Measurements from ENCODE around the gene PGA5. TPM values are rescaled to one million over a fixed set of nuclear protein-coding genes. Genes with fewer than 3 reads are reported as not detected.
"Not testable (repeated sequence)": the region's sequence is repeated elsewhere in the genome, so short reads cannot be mapped to it uniquely, and the experiment has no call there.

Gene PGA5
- total RNA-seq, 1 experiment from 2014 or later = not detected

GRCh38 chr11:61226457-61227137 lies 14.4 kb upstream of the PGA5 start:
- DNase-seq (ENCODE audit: low spot score) = not testable (repeated sequence)

GRCh38 chr11:61229458-61229857 lies 11.5 kb upstream of the PGA5 start:
- not testable (repeated sequence) for DNase-seq (ENCODE audit: low spot score)

GRCh38 chr11:61231033-61231432 lies 9.9 kb upstream of the PGA5 start:
- not testable (repeated sequence) for DNase-seq (ENCODE audit: low spot score)

- not testable (repeated sequence) for DNase-seq (ENCODE audit: low spot score)
These were observed 9.4 kb upstream of the PGA5 start for GRCh38 chr11:61231585-61231984.

GRCh38 chr11:61232548-61233145 lies 8.3 kb upstream of the PGA5 start:
- not testable (repeated sequence) for DNase-seq (ENCODE audit: low spot score)

GRCh38 chr11:61237130-61237529 lies 3.8 kb upstream of the PGA5 start:
- DNase-seq (ENCODE audit: low spot score) = not testable (repeated sequence)

GRCh38 chr11:61240288-61240687 lies 687 bp upstream of the PGA5 start:
- not testable (repeated sequence) for DNase-seq (ENCODE audit: low spot score)

GRCh38 chr11:61241526-61241925 lies 551 bp downstream of the PGA5 start:
- DNase-seq (ENCODE audit: low spot score) = not testable (repeated sequence)

GRCh38 chr11:61245284-61245964 lies 4.4 kb downstream of the PGA5 start:
- not testable (repeated sequence) for DNase-seq (ENCODE audit: low spot score)

GRCh38 chr11:61248071-61248470 lies 7.1 kb downstream of the PGA5 start:
- not testable (repeated sequence) for DNase-seq (ENCODE audit: low spot score)

- not testable (repeated sequence) for DNase-seq (ENCODE audit: low spot score)
These were observed 8.2 kb downstream of the PGA5 start for GRCh38 chr11:61249201-61249600.

GRCh38 chr11:61250796-61251765 lies 10.1 kb downstream of the PGA5 start:
- DNase-seq (ENCODE audit: low spot score) = not testable (repeated sequence)

- not testable (repeated sequence) for DNase-seq (ENCODE audit: low spot score)
These were observed 11.4 kb downstream of the PGA5 start for GRCh38 chr11:61252332-61252731.

- peak; percentile 78 for DNase-seq (ENCODE audit: low spot score)
These were observed 13.5 kb downstream of the PGA5 start for GRCh38 chr11:61254403-61255025.

- no peak for DNase-seq (ENCODE audit: low spot score)
These were observed 15.9 kb downstream of the PGA5 start for GRCh38 chr11:61256710-61257482.

- no peak for DNase-seq (ENCODE audit: low spot score)
These were observed 17.6 kb downstream of the PGA5 start for GRCh38 chr11:61258546-61258945.

GRCh38 chr11:61259363-61259762 lies 18.4 kb downstream of the PGA5 start:
- no peak for DNase-seq (ENCODE audit: low spot score)

- DNase-seq (ENCODE audit: low spot score) = no peak
These were observed 23.4 kb downstream of the PGA5 start for GRCh38 chr11:61264371-61264770.

GRCh38 chr11:61264795-61265194 lies 23.8 kb downstream of the PGA5 start:
- DNase-seq (ENCODE audit: low spot score) = no peak

GRCh38 chr11:61265357-61265756 lies 24.4 kb downstream of the PGA5 start:
- DNase-seq (ENCODE audit: low spot score) = no peak
